Right kidney (tissue), 1 donor: ENCODE data around the gene PPT2.
A peak's percentile ranks its signal among the peaks of the same experiment; 100 is the strongest.
"Not testable (repeated sequence)": the region's sequence is repeated elsewhere in the genome, so short reads cannot be mapped to it uniquely, and the experiment has no call there.

Source experiments
- DNase-seq: peaks from one replicate; pipeline ENCODE4 v3.0.0-alpha.2; 2016

The PPT2 gene

GRCh38 chr6:32189742-32190053 is 35.8 kb downstream of the PPT2 start:
- no peak for DNase-seq

GRCh38 chr6:32190054-32190851 is 36.3 kb downstream of the PPT2 start, which contains the start of gene PBX2:
Gene PBX2, minus strand, starts transcription at chr6:32190202. Its CDS starts 287 bp downstream, at chr6:32189915.
- peak; percentile 87 for DNase-seq

GRCh38 chr6:32190911-32191677 is 37.2 kb downstream of the PPT2 start:
- DNase-seq = no peak

- DNase-seq = no peak
Observed at GRCh38 chr6:32191696-32192607, 38.0 kb downstream of the PPT2 start.

GRCh38 chr6:32192608-32193039 is 38.7 kb downstream of the PPT2 start, which contains the start of gene GPSM3:
Gene GPSM3, minus strand, starts transcription at chr6:32192643. Its CDS starts 130 bp downstream, at chr6:32192513.
- DNase-seq = no peak

GRCh38 chr6:32193096-32193495 is 39.2 kb downstream of the PPT2 start:
- not testable (repeated sequence) for DNase-seq

GRCh38 chr6:32194388-32194787 is 40.4 kb downstream of the PPT2 start:
- DNase-seq = no peak

- no peak for DNase-seq
Observed at GRCh38 chr6:32194825-32195651, 41.1 kb downstream of the PPT2 start.

- no peak for DNase-seq
Observed at GRCh38 chr6:32195652-32195901, 41.6 kb downstream of the PPT2 start.

GRCh38 chr6:32195902-32196681 is 42.2 kb downstream of the PPT2 start:
- DNase-seq = peak; percentile 97

- peak; percentile 90 for DNase-seq
Observed at GRCh38 chr6:32196682-32197616, 43.0 kb downstream of the PPT2 start.

GRCh38 chr6:32198345-32198696 is 44.4 kb downstream of the PPT2 start:
- DNase-seq = no peak

- DNase-seq = no peak
Observed at GRCh38 chr6:32198866-32199265, 44.9 kb downstream of the PPT2 start.

GRCh38 chr6:32200711-32201475 is 47.0 kb downstream of the PPT2 start:
- no peak for DNase-seq

GRCh38 chr6:32202186-32202585 is 48.2 kb downstream of the PPT2 start:
- no peak for DNase-seq

- no peak for DNase-seq
Observed at GRCh38 chr6:32203426-32204267, 49.7 kb downstream of the PPT2 start.

- DNase-seq = no peak
Observed at GRCh38 chr6:32204268-32204715, 50.4 kb downstream of the PPT2 start.

GRCh38 chr6:32208996-32209395 is 55.1 kb downstream of the PPT2 start:
- no peak for DNase-seq
